MCF 10A (cell line): ENCODE data around the gene MFSD12. TPM values are rescaled to one million over a fixed set of nuclear protein-coding genes. Genes with fewer than 3 reads are reported as not detected.

Experiments
- BruUV-seq: library from RNA; stranded (reverse); fragments of 400-500 nt; replicated peaks from 2 replicates; lab custom pipeline; 2021; lab: Mats Ljungman, UMichigan
- CTCF ChIA-PET: fragments of 300-600 bp; sonication (Branson Sonifier 250); formaldehyde crosslinking; extraction: SDS; loops from one replicate; lab custom pipeline; 2021; ENCODE audit warnings: antibody characterized with exemption, inconsistent platforms; lab: Yijun Ruan, JAX
- POLR2A ChIA-PET: fragments of 300-600, 350-650 bp; sonication (Branson Sonifier 250); formaldehyde crosslinking; extraction: SDS; loops from one replicate; lab custom pipeline; 2020; ENCODE audit warnings: antibody characterized with exemption, inconsistent platforms; lab: Yijun Ruan, JAX
- DNase-seq: peaks from one replicate; pipeline ENCODE4 v3.0.0-alpha.2; 2018; ENCODE audit not compliant: unreplicated experiment
- H3K27ac Mint-ChIP-seq: one replicate; pipeline ENCODE4 v1.8.0; 2022; ENCODE audit warnings: mild to moderate bottlenecking, low read depth, mixed read lengths; ENCODE audit not compliant: unreplicated experiment
- H3K27me3 Mint-ChIP-seq: one replicate; pipeline ENCODE4 v1.8.0; 2022; ENCODE audit warnings: mixed read lengths; ENCODE audit not compliant: insufficient read depth, unreplicated experiment
- H3K36me3 Mint-ChIP-seq: one replicate; pipeline ENCODE4 v1.8.0; 2022; ENCODE audit warnings: mild to moderate bottlenecking, moderate library complexity, mixed read lengths; ENCODE audit not compliant: insufficient read depth, unreplicated experiment
- H3K4me1 Mint-ChIP-seq: one replicate; pipeline ENCODE4 v1.8.0; 2022; ENCODE audit warnings: mixed read lengths; ENCODE audit not compliant: insufficient read depth, unreplicated experiment
- H3K4me3 Mint-ChIP-seq: one replicate; pipeline ENCODE4 v1.8.0; 2022; ENCODE audit warnings: mild to moderate bottlenecking, moderate library complexity, mixed read lengths; ENCODE audit not compliant: unreplicated experiment
- H3K9me3 Mint-ChIP-seq: one replicate; pipeline ENCODE4 v1.8.0; 2022; ENCODE audit warnings: mixed read lengths; ENCODE audit not compliant: unreplicated experiment
- CTCF ChIP-seq: fragments of 200-600 bp; IDR thresholded peaks from one replicate; pipeline ENCODE4 v1.8.0; 2022; ENCODE audit warnings: antibody characterized with exemption, mild to moderate bottlenecking; ENCODE audit not compliant: unreplicated experiment
- intact Hi-C: fragments of 100-400 bp; cut with micrococcal nuclease; formaldehyde crosslinking; loops from 2 replicates; pipeline ENCODE4 v1.14.1; 2022
- total RNA-seq: library from RNA; stranded (reverse); gene quantifications from 2 replicates; pipeline ENCODE4 v1.2.3, GENCODE V29; 2022

The MFSD12 gene
- total RNA-seq, 1 experiment from 2014 or later, result 79.4 TPM

DNA sequence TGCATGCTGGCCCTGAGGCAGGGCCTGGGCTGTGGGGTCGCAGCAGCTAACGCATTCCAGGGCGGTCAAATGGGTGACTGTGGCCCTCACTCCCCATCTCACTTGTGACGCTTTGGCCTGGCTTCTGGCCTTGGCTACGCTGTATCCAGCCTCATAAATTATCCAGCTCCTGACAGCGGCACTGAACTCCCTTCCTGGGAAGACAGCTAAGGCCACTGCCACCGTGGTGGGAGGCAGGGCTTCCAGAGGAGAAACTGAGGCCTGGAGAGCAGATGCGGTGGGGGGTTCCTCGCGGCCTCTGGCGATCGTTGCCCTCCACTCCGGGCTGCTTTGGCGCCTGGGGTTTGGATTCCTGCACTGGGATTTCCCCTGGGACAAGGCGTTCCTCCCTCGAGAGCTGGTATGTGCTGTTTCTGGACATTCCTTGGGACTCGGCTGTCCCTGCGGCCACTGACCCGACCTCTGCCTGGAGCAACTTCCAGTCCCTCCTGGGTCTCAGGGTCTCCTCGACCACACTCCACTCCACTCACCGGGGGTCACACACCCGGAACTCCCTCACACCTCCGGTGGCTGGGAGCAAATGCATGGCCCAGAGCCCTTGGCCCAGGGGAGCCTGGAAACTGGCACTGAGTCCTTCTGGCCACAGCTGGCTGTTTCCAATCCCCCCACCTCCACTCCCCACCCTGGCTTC, 45.9 kb upstream of the MFSD12 start:
- Mint-ChIP-seq H3K27ac (no peak overlapping the region), H3K4me1 (peaks cover 7% of the 10 kb centered on the region), H3K4me3 (no peak overlapping the region), H3K36me3 (no peaks in the 10 kb centered on the region), H3K27me3 (no peaks in the 10 kb centered on the region), H3K9me3 (no peaks in the 10 kb centered on the region)
- ChIA-PET POLR2A (interaction anchor here (0.5 kb wide), 1 partner anchor 1265 kb away, joined by 3 read pairs; no protein-coding TSS in a partner anchor), CTCF (no interaction called here)
- intact Hi-C loops, result no loop called here
- no peak for TF ChIP-seq CTCF
- no peak for DNase-seq
- BruUV-seq, result no TSS peak

GRCh38 chr19:3601021-3601420, 43.6 kb upstream of the MFSD12 start:
- Mint-ChIP-seq H3K36me3 (no peaks in the 10 kb centered on the region), H3K9me3 (no peaks in the 10 kb centered on the region), H3K27me3 (no peaks in the 10 kb centered on the region), H3K4me1 (no peaks in the 10 kb centered on the region), H3K27ac (no peak overlapping the region), H3K4me3 (no peak overlapping the region)
- intact Hi-C loops, result no loop called here
- DNase-seq, result no peak
- ChIA-PET CTCF (no interaction called here), POLR2A (interaction anchor here (0.6 kb wide), 1 partner anchor 60 kb away, joined by 3 read pairs; no protein-coding TSS in a partner anchor)
- TF ChIP-seq CTCF, result no peak
- BruUV-seq, result no TSS peak

DNA sequence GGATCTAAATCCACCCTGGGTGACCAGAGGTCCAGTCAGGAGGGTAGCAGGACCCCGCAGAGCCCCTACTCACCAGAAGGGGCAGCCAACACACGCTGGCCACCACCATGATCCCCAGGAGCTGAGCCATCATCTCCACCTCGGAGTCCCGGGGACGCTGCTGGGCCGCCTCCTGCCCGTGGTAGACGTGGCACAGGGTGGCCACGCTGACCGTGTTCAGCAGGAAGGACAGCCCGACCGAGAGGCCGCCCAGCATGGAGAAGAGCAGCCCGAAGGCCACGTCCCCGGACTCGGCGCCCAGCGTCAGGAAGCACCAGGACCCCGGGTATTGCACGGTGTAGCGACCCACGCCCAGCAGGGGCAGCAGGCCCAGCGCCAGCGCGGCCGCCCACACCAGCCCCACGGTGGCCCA, 42.4 kb upstream of the MFSD12 start:
- TF ChIP-seq CTCF, result no peak
- Mint-ChIP-seq H3K27ac (no peak overlapping the region), H3K4me1 (no peaks in the 10 kb centered on the region), H3K4me3 (no peak overlapping the region), H3K27me3 (no peaks in the 10 kb centered on the region), H3K36me3 (no peaks in the 10 kb centered on the region), H3K9me3 (no peaks in the 10 kb centered on the region)
- CTCF ChIA-PET, result interaction anchor here (0.6 kb wide), 1 partner anchor 17 kb away, joined by 3 read pairs; no protein-coding TSS in a partner anchor
- intact Hi-C loops, result no loop called here
- DNase-seq, result no peak
- POLR2A ChIA-PET, result no interaction called here
- BruUV-seq, result no TSS peak

DNA sequence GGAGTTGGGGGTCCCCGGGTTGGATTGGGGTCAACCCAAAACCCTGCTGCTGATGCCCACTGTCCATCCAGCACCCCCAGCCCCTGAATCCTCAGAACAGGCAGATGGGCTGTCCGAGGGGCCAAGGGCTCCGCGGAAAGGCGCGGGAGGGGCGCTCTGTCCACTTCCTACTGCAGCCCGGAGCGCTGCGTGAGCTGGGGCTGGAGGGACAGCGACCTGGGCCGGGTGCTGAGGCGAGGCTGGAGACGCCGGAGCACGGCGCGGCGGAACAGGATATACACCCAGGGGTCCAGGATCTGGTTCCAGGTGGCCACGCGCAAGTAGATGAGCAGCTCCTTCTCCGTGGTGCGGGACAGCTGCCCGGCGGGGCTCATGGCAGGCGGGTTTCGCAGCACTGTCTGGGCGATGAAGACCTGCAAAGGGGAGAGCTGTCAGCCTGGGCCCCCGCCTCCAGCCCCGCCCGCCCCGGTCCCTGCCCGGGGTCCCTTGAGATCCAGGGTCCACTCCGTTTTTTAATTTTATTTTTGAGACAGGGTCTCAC, 38.2 kb upstream of the MFSD12 start:
- no peak for DNase-seq
- Mint-ChIP-seq H3K9me3 (no peaks in the 10 kb centered on the region), H3K27ac (no peak overlapping the region), H3K4me3 (no peak overlapping the region), H3K36me3 (no peaks in the 10 kb centered on the region), H3K27me3 (no peaks in the 10 kb centered on the region), H3K4me1 (no peaks in the 10 kb centered on the region)
- intact Hi-C loops, result no loop called here
- CTCF ChIA-PET, result interaction anchor here (0.5 to 0.6 kb wide), 2 partner anchors 28 to 97 kb away, joined by 3 read pairs; no protein-coding TSS in a partner anchor
- no TSS peak for BruUV-seq
- TF ChIP-seq CTCF, result no peak
- POLR2A ChIA-PET, result no interaction called here
